DMS53 treated with DMSO at 0.1 percent for 48 hours (cell line): ENCODE measurements around the gene HSD17B10.
"Not testable (repeated sequence)": the region's sequence is repeated elsewhere in the genome, so short reads cannot be mapped to it uniquely, and the experiment has no call there.

Experiments used
- DNase-seq: peaks from one replicate; lab custom pipeline; 2025; ENCODE audit not compliant: unreplicated experiment; lab: John Stamatoyannopoulos, UW

Gene HSD17B10

DNA sequence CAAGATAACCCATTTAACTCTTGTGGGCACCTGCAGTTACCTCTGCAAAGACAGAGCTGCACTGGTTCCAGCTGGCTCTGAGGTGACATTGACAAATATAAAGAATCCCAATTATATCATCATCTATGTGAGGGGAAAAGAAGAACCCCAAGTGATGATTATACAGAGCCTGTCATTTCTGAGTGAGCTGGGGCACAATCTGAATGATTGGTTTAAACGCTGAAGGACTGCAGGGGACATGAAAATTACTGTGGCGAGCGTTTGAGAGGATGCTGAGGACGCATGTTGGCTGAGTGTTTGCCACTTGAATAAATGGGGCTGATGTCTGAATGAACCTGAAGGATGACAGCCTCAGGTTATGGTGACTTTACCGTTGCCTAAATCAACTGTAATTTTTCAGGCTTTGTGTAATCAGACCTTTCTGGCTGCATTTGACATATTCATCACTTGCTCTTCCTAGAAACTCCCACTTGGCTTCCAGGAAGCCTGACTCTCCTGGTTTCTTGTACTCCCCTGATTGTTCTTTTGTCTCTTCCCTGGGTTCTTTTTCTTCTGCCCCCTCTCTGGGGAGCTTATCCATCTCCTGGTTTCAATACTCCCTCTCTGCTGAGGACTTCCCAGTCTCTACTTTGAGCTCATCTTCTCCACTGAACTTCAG, 4.1 kb upstream of the HSD17B10 start:
- no peak for DNase-seq

DNA sequence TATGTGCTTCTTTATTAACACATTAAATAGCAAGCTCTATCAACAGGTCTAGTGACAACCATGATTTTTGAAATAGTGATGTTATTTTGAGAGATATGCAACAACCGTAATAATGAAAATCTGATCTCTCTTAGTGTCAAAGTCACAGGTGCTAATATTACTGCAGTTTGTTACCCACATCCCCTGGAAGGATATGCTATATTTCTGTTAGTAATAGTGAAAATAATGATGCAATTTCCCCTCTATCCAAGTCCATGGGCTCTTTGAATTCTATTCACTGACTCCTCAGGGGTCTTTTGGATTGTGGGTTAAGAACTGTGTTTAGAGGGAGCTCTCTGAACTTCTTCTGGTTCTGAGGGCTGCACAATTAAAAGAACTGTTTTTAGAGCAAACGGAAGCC, 3.0 kb upstream of the HSD17B10 start:
- DNase-seq: no peak

- peak; percentile 53 for DNase-seq
Measured at GRCh38 chrX:53435997-53436396, 1.8 kb upstream of the HSD17B10 start.

GRCh38 chrX:53430231-53430630, 3.9 kb downstream of the HSD17B10 start:
- DNase-seq: no peak

DNA sequence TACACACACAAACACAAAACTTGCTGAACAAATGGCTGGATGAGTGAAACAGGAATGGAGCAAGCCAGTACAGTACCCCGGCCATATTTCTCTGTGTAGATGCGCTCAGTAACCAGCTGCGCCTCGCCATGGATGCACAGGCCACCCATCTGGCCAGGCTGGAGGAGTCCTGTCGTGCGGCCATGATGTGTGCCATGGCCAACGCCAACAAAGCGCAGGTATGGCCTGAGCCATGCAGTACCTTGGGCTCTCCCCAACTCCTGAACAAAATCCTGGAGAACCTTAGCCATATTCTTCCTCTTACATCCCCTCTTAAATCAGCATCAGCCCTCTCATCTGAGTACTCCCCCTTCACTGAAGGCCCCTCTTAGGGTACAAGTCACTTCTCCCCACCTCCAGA, 4.4 kb downstream of the HSD17B10 start:
- no peak for DNase-seq

GRCh38 chrX:53422861-53423306, 11.3 kb downstream of the HSD17B10 start, which contains the start of gene RIBC1:
TSS of gene RIBC1 (plus strand) at chrX:53422873. CDS start at chrX:53426277, 3,404 bp downstream.
- DNase-seq: no peak

- DNase-seq: peak; percentile 90
Measured at GRCh38 chrX:53422086-53422860, 11.9 kb downstream of the HSD17B10 start, which contains the start of gene SMC1A. TSS of gene SMC1A (minus strand) at chrX:53422654. CDS start at chrX:53422600, 54 bp downstream.

DNA sequence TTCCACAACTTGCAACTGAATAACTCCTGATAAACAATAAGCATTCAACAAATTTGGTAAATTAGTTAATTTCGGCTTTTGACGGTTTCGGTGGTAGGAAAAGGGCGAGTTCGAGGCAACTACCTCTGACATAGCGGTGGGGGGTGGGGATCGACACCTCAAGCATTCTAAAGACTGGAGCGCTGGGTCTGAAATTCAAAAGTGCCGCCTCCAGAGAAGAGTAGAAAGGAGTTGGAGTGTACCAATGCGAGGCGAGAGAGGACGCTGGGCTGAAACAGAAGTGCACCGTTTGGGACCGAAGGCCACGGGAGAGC, 12.4 kb downstream of the HSD17B10 start:
- no peak for DNase-seq

- DNase-seq: no peak
Measured at GRCh38 chrX:53421125-53421524, 13.0 kb downstream of the HSD17B10 start.

DNA sequence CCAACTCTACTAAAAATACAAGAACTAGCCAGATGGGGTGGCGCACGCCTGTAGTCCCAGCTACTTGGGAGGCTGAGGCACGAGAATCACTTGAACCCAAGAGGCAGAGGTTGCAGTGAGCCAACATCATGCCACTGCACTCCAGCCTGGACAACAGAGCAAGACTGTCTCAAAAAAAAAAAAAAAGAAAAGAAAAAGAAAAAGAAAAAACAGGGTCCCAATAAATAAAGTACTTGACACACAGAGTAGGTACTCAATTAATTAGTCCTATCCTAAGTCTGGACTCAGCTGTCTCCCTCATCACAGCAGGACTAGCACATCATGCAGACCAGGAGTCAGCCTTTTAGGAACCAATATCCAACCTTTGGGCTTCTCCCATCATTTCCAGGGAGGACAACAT, 13.8 kb downstream of the HSD17B10 start:
- not testable (repeated sequence) for DNase-seq

GRCh38 chrX:53412446-53412845, 21.7 kb downstream of the HSD17B10 start:
- DNase-seq: no peak

DNA sequence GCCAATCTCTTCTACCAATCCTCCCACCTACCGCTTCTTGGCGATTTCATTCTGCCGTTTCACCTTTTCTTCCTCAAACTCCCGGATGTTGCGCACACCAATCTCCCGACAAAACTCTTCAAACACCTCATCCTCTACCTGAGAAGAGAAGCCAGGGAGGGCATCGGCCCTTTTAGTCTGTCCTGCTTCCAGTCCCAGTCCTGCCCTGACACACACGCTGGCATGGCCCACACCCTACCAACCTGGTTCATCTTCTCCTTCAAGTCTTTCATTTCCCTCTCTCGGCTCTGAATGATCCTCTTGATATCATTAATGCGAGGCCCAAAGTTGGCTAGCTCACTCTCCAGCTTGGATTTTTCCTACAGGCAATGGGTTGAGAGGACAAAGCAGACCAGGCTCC, 30.6 kb downstream of the HSD17B10 start:
- no peak for DNase-seq

DNA sequence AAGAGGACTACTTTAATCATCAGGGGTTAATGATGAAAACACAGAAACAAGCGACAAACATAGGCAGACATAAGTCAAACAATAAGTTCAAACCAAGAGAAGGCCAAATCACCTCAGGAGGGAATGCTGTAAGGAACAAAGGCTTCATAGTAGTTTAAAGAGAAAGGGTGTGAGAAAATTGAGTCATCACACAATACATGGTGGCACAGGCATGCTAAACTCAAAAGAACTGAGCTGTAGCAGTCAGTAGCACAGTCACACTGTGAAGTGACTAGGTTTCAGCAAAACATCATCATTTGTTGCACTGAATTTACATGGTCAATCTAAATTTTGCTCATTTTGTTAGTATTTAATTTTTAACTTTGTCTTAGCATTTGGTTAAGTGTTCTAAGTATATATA, 36.0 kb downstream of the HSD17B10 start:
- no peak for DNase-seq

- DNase-seq: no peak
Measured at GRCh38 chrX:53395605-53396298, 38.4 kb downstream of the HSD17B10 start.

GRCh38 chrX:53383376-53384076, 50.6 kb downstream of the HSD17B10 start:
- DNase-seq: no peak
